GM10266 (cell line): Measurements from ENCODE around the gene PREP.

ENCODE experiments used
- DNase-seq: peaks from one replicate; pipeline ENCODE4 v3.0.0; 2012; ENCODE audit errors: extremely low spot score
- TF ChIP-seq, protein P1 (sequence below): IDR thresholded peaks from 2 replicates; pipeline ENCODE4 v1.5.1; 2012; ENCODE audit warnings: mild to moderate bottlenecking, low read depth; ENCODE audit not compliant: control insufficient read depth, insufficient read depth; ENCODE audit errors: missing control alignments

The PREP gene

DNA sequence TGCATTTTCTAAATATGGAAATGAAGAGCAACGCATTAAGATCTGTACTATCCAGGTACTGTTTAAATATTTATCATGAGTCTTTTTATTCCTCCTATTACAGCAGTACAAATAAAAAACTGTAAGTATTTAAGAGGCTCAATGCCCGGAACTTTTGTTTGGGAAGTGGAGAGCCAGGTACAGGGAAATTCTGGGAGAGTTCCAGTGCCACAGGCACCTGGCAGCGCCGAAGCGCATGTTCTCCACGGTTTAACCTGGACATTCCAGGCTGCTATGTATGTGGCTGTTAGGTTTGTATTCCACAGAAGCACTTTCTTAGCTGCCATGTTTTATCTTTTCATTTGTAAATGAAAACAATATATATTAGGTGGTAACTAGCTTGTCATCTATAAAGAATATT lies 81.7 kb downstream of the PREP start:
- TF ChIP-seq, protein P1, sequence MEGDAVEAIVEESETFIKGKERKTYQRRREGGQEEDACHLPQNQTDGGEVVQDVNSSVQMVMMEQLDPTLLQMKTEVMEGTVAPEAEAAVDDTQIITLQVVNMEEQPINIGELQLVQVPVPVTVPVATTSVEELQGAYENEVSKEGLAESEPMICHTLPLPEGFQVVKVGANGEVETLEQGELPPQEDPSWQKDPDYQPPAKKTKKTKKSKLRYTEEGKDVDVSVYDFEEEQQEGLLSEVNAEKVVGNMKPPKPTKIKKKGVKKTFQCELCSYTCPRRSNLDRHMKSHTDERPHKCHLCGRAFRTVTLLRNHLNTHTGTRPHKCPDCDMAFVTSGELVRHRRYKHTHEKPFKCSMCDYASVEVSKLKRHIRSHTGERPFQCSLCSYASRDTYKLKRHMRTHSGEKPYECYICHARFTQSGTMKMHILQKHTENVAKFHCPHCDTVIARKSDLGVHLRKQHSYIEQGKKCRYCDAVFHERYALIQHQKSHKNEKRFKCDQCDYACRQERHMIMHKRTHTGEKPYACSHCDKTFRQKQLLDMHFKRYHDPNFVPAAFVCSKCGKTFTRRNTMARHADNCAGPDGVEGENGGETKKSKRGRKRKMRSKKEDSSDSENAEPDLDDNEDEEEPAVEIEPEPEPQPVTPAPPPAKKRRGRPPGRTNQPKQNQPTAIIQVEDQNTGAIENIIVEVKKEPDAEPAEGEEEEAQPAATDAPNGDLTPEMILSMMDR: no peak
- no peak for DNase-seq

DNA sequence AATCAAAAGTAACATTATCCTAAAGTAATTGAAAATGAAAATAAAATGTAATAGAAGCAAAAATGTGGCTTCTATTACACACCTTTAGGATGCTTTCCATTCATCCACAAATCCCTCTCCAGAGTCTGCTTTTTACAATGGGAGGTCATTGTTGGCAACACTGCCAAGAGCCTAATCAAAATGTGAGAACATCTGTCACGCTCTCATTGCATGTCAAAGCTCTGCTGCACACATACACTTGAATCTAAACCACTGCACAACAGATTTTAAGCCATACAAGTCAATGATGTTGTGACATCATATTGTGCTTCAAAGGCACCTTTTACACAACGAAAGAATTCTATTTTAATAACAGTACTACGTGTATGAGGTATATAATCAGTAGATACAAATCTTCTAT lies 82.1 kb downstream of the PREP start:
- TF ChIP-seq, protein P1: no peak
- DNase-seq: no peak

DNA sequence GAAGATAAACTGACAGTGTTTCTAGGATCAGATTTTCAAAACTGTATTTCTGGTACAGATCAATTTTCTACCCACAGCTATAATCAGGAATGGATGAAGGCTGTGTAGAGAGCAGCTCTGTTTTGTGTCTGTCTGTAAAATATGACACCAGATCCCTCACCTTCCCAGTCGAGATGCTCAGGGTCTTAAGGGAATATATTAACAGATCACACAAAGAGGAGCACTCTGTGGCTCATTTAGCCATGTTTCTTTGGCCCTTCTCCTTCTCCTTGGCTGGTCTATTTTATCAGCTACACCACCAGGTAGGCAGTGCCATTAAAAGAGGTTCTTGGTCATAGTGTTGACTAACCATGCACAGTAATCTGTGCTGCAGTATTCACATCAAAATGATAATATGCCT lies 82.6 kb downstream of the PREP start:
- DNase-seq: no peak
- TF ChIP-seq, protein P1: no peak

DNA sequence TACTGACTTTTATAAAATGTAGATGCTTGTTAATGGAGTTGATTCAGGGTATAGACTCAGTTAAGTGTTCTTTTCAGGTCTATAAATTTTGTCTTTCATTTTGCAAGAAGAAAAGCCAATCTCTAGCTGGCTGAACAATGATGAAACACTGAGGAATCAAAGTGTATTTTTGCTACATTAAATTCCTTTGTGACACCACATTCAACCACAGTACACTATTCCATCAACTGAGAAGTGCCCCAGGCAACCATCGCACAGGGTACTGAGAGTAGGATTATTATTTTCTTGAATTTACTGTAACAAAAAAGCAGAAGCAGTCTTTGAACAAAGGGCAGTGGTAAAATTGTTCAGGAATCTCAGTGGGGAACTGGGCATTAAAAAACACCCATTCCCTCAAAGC lies 83.6 kb downstream of the PREP start:
- TF ChIP-seq, protein P1: no peak
- DNase-seq: no peak

DNA sequence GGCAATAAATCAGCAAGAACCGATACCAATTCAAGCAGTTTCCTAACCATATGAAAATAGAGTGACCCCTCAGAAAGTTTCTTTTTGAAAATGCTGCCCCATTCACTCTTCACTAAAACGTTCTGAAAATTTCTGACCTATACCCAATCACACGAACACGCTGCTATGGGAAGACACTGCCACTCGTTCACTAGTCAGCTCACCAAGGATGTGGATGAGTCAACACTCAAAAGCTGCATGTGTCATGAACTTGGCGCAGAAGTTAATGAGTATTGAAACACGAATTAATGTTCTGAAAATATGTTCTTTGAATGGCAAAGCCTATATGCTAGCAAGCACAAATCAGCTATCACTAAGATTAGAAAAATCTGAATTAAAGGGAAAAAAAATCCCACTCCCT lies 84.2 kb downstream of the PREP start:
- TF ChIP-seq, protein P1: no peak
- no peak for DNase-seq

DNA sequence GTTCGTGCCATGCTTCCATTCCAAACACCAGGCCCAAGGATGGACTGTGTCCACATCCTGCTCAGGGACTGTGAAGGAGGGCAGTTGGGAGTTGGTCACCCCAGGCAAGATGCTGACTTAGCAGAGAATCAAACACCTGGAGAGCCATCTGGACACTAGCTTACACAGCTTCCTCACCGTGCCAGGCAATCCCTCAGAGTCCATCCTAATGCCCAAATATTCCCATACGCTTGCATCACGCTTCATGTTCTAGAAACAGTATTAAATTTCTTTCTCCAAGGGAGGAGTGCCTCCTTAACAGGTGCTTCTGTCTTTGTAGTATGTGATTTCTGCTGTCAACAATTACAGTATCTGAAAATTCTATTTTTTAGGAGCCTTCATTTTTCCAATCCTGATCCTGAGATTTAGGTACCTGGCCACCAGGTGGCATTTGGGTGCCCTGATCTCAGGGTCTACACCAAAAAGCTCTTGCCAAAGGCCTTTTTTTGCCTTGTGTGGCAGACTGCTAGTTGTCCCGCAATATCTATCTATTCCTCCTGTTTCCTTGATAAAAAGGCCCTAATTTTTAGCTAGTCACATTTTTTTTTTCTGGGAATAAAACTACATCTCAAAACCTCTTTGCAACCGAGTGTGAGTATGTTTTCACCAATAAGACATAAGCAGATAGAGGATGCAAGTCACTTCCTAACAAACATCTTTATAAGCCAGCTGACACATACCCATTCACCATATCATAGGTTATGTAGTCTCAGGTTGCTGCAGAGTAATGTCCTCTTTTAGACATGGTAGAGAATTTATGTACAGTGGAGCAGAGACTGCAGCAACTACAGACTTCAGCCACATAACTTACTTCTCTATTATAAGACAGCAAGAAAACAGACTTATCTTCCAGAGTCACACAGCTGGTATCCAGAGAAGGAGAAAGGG lies 85.0 kb downstream of the PREP start:
- TF ChIP-seq, protein P1: peak; percentile 19
- DNase-seq: no peak

DNA sequence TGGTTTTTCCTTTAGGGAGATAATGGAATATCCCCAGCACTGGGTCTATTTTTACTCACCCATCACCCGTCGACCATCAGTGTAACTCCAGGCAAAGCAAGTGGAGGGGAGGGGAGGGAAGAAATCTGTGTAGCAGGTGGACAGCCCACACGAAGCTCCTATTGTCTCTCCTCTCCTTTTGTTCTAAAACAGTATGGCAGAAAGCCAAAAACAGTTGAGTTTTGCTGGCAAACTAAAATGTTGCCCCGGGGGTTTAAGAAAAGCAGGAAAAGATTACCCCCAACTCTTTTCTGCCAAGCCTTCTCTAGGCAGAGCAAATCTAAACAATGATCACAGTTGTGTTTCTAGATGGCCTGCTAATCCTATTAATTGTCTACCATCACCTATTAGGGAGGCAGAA lies 89.7 kb downstream of the PREP start:
- no peak for DNase-seq
- TF ChIP-seq, protein P1: no peak
